NCI-H2171 (cell line): ENCODE results near the gene SPHKAP.
"Not testable (repeated sequence)": the region's sequence is repeated elsewhere in the genome, so short reads cannot be mapped to it uniquely, and the experiment has no call there.

Experiments
- DNase-seq: peaks from one replicate; lab custom pipeline; 2025; lab: John Stamatoyannopoulos, UW

SPHKAP gene

GRCh38 chr2:228181098-228182019, at the start of gene SPHKAP:
SPHKAP (minus strand) TSS chr2:228181687; CDS start chr2:228181598, 89 bp downstream.
- DNase-seq = no peak

- no peak for DNase-seq
These were observed 46.0 kb upstream of the SPHKAP start for GRCh38 chr2:228227466-228227865.

GRCh38 chr2:228224410-228224809, 42.9 kb upstream of the SPHKAP start:
- no peak for DNase-seq

GRCh38 chr2:228218593-228218992, 37.1 kb upstream of the SPHKAP start:
- DNase-seq = not testable (repeated sequence)

- no peak for DNase-seq
These were observed 16.0 kb upstream of the SPHKAP start for GRCh38 chr2:228197504-228197903.

GRCh38 chr2:228180181-228181097, 1.0 kb downstream of the SPHKAP start:
- DNase-seq = peak; percentile 17

- DNase-seq = no peak
These were observed 14.2 kb downstream of the SPHKAP start for GRCh38 chr2:228167290-228167689.

GRCh38 chr2:228164718-228165117, 16.8 kb downstream of the SPHKAP start:
- no peak for DNase-seq

GRCh38 chr2:228157841-228158240, 23.6 kb downstream of the SPHKAP start:
- DNase-seq = no peak

GRCh38 chr2:228144961-228145360, 36.5 kb downstream of the SPHKAP start:
- no peak for DNase-seq

- DNase-seq = no peak
These were observed 40.5 kb downstream of the SPHKAP start for GRCh38 chr2:228140934-228141528.

GRCh38 chr2:228136027-228136426, 45.5 kb downstream of the SPHKAP start:
- no peak for DNase-seq

- no peak for DNase-seq
These were observed 46.2 kb downstream of the SPHKAP start for GRCh38 chr2:228135300-228135699.

- no peak for DNase-seq
These were observed 49.7 kb downstream of the SPHKAP start for GRCh38 chr2:228131833-228132232.

- DNase-seq = no peak
These were observed 55.1 kb downstream of the SPHKAP start for GRCh38 chr2:228126401-228126800.

- no peak for DNase-seq
These were observed 62.5 kb downstream of the SPHKAP start for GRCh38 chr2:228118940-228119339.

- no peak for DNase-seq
These were observed 73.6 kb downstream of the SPHKAP start for GRCh38 chr2:228107846-228108245.

- DNase-seq = no peak
These were observed 75.8 kb downstream of the SPHKAP start for GRCh38 chr2:228105526-228106250.

- no peak for DNase-seq
These were observed 77.3 kb downstream of the SPHKAP start for GRCh38 chr2:228104215-228104614.

GRCh38 chr2:228103379-228103778, 78.1 kb downstream of the SPHKAP start:
- DNase-seq = no peak

GRCh38 chr2:228102949-228103348, 78.5 kb downstream of the SPHKAP start:
- DNase-seq = no peak
